Naive thymus-derived CD8-positive, alpha-beta T cell (primary cell): Measurements from ENCODE around the gene MPPED1. TPM values are rescaled to one million over a fixed set of nuclear protein-coding genes. Genes with fewer than 3 reads are reported as not detected.

Experiments
- ATAC-seq, 2 donors: fragments of 150-1000 bp; cut with Tn5 transposase in 1 of 2; sonication (Bioruptor Pico), chemical (Tn5 transposase) in 1 of 2; 1 replicate in 1 of 2; 2 replicates in 1 of 2; pipeline ENCODE4 v1.10.0; 2021; ENCODE audit warnings: mild to moderate bottlenecking in 2 of 2, moderate library complexity in 2 of 2
- POLR2A ChIA-PET: fragments of 350-600 bp; sonication (Branson Sonifier 250); formaldehyde crosslinking; loops from one replicate; lab custom pipeline; 2021; ENCODE audit warnings: antibody characterized with exemption; lab: Charles Lee
- DNase-seq, 10 donors: peaks; one replicate each; pipeline versions ENCODE4 v3.0.0 to v3.0.0-alpha.2; 2020 to 2022
- H3K27ac Mint-ChIP-seq, 10 donors: one replicate each; pipeline ENCODE4 v1.8.0; 2020 to 2022; ENCODE audit warnings: mild to moderate bottlenecking in 10 of 10, mixed read lengths in 10 of 10, moderate library complexity in 4 of 10, inconsistent platforms in 1 of 10
- H3K27me3 Mint-ChIP-seq, 5 donors: one replicate each; pipeline ENCODE4 v1.8.0; 2021 to 2022; ENCODE audit warnings: mixed read lengths in 5 of 5
- H3K36me3 Mint-ChIP-seq, 3 donors: one replicate each; pipeline ENCODE4 v1.8.0; 2020 to 2022; ENCODE audit warnings: mixed read lengths in 3 of 3, mild to moderate bottlenecking in 2 of 3, inconsistent platforms in 1 of 3
- H3K4me1 Mint-ChIP-seq, 4 donors: one replicate each; pipeline ENCODE4 v1.8.0; 2021 to 2022; ENCODE audit warnings: mixed read lengths in 4 of 4
- H3K4me3 Mint-ChIP-seq, 10 donors: one replicate each; pipeline ENCODE4 v1.8.0; 2020 to 2022; ENCODE audit warnings: mild to moderate bottlenecking in 10 of 10, mixed read lengths in 10 of 10, moderate library complexity in 6 of 10, inconsistent platforms in 1 of 10
- H3K9me3 Mint-ChIP-seq, 9 donors: one replicate each; pipeline ENCODE4 v1.8.0; 2020 to 2022; ENCODE audit warnings: mixed read lengths in 9 of 9, mild to moderate bottlenecking in 3 of 9, inconsistent platforms in 1 of 9, moderate library complexity in 1 of 9
- polyA plus RNA-seq, 3 donors: library from polyadenylated mRNA; unstranded; fragments of 300-500 nt; fragmentation: Illumina TruSeq; gene quantifications; one replicate each; pipeline ENCODE4 v1.2.3, GENCODE V29; 2021
- total RNA-seq, 8 experiments: library from RNA in 2 of 8; stranded (reverse) in 2 of 8; gene quantifications; one replicate each; pipeline ENCODE4 v1.2.3 and lab custom pipeline; 2021 to 2026

Gene MPPED1
- total and polyA plus RNA-seq, 5 experiments from 2014 or later, result 0.03 TPM; not detected in 4

GRCh38 chr22:43481568-43482317, 69.9 kb downstream of the MPPED1 start:
- peak overlapping the region; percentile 72 to 97 (median 92) for H3K27ac Mint-ChIP-seq
- ATAC-seq (peak; percentile 74 to 76), DNase-seq (peak in 9 of 10 donors; percentile 7 to 62 (median 26))
- peaks cover 8 to 28% (median 23%) of the 10 kb centered on the region in 4 donors for H3K4me1 Mint-ChIP-seq
- H3K4me3 Mint-ChIP-seq, result peak overlapping the region; percentile 66 to 84 (median 80)
- H3K36me3 Mint-ChIP-seq, result no peaks in the 10 kb centered on the region
- H3K9me3 Mint-ChIP-seq, result no peaks in the 10 kb centered on the region
- peaks cover 0 to under 1% (median under 1%) of the 10 kb centered on the region in 5 donors for H3K27me3 Mint-ChIP-seq
- POLR2A ChIA-PET, result no interaction called here

DNA sequence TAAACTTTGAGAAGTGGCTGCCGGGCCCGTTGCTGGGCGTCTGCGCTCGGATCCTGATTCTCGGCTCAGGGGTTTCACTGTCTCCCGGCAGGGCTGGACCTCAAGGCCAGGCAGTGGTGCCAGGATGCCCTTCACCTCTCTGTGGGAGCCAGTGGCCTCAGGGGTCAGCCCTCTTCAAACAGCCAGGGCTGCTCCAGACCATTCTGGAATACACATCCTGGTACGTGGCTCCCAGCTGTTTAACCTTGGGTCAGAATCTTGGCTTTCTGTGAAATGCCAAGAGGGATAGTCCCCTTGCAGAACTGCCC, 70.5 kb downstream of the MPPED1 start:
- POLR2A ChIA-PET, result no interaction called here
- ATAC-seq, result no peak
- Mint-ChIP-seq H3K27ac (peak overlapping the region in 6 of 10 donors; percentile 40 to 95 (median 87)), H3K36me3 (no peaks in the 10 kb centered on the region), H3K9me3 (no peaks in the 10 kb centered on the region), H3K4me1 (peaks cover 8 to 28% (median 23%) of the 10 kb centered on the region in 4 donors), H3K4me3 (peak overlapping the region in 8 of 10 donors; percentile 66 to 84 (median 80)), H3K27me3 (peaks cover 0 to 6% (median 5%) of the 10 kb centered on the region in 5 donors)
- DNase-seq, result peak in 1 of 10 donors; percentile 3

- Mint-ChIP-seq H3K4me3 (peak overlapping the region in 1 of 10 donors; percentile 52), H3K27ac (no peak overlapping the region), H3K9me3 (no peaks in the 10 kb centered on the region), H3K4me1 (peaks cover 8 to 26% (median 23%) of the 10 kb centered on the region in 4 donors), H3K27me3 (peaks cover 0 to 8% (median 5%) of the 10 kb centered on the region in 5 donors), H3K36me3 (no peaks in the 10 kb centered on the region)
- DNase-seq (peak in 1 of 10 donors; percentile 42), ATAC-seq (no peak)
- POLR2A ChIA-PET, result no interaction called here
Observed at GRCh38 chr22:43483266-43483665, 71.5 kb downstream of the MPPED1 start.

GRCh38 chr22:43483669-43484068, 71.9 kb downstream of the MPPED1 start:
- H3K4me1 Mint-ChIP-seq, result peaks cover 8 to 26% (median 23%) of the 10 kb centered on the region in 4 donors
- no peak for DNase-seq
- no peak overlapping the region for H3K4me3 Mint-ChIP-seq
- no peak for ATAC-seq
- no peaks in the 10 kb centered on the region for H3K36me3 Mint-ChIP-seq
- POLR2A ChIA-PET, result no interaction called here
- H3K9me3 Mint-ChIP-seq, result no peaks in the 10 kb centered on the region
- no peak overlapping the region for H3K27ac Mint-ChIP-seq
- H3K27me3 Mint-ChIP-seq, result peaks cover 0 to 10% (median 5%) of the 10 kb centered on the region in 5 donors

DNA sequence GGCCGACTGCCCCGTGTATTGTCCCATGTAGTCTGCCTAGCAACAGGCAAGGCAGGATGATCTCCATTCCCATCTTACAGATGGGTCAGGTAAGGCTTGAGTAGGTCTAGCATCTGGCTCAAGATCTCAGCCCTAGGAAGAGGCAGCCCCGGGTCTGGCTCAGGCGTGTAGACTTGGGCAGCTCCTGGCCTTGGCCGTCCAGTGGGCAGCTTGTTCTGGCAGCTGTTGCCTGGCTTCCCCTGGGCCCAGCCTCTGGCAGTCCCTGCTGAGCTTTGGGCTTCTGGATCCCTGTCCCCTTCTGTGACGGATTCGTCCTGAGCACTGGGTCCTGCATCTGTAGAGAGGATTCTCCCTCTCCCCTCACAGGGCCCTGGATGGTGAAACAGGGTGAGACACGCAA, 72.4 kb downstream of the MPPED1 start:
- H3K4me3 Mint-ChIP-seq, result no peak overlapping the region
- no peak overlapping the region for H3K27ac Mint-ChIP-seq
- DNase-seq (peak in 1 of 10 donors; percentile 46), ATAC-seq (no peak)
- no peaks in the 10 kb centered on the region for H3K36me3 Mint-ChIP-seq
- H3K4me1 Mint-ChIP-seq, result peaks cover 8 to 24% (median 22%) of the 10 kb centered on the region in 4 donors
- POLR2A ChIA-PET, result no interaction called here
- H3K27me3 Mint-ChIP-seq, result peaks cover 0 to 11% (median 5%) of the 10 kb centered on the region in 5 donors
- no peaks in the 10 kb centered on the region for H3K9me3 Mint-ChIP-seq

DNA sequence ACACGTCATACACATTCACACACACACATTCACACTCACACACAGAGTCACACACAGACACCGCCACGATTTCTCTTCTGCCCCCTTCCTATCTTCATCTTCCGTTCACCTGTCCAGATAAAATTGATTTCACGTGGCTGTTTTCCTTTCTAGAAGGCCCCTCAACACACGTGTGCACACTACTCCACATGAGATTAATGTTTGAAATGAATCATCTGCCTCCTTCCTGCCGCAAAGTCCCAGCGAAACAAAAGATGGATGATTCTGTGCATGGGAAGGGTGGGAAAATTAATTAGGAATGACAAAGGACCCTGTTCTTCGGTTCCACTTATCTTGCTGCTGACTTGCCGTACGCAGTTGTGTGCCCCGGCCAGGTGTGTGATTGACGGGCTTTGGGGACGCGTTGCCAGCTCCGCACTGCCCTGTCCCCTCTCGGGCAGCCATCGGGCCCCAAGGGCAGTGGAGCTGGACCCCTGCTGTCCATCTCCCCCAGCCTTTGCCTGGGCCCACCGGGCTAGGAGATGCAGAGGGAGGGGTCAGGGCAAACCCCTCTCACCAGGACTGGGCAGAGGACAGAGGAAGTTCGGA, 73.8 kb downstream of the MPPED1 start:
- H3K4me3 Mint-ChIP-seq, result no peak overlapping the region
- ATAC-seq, result no peak
- no peak for DNase-seq
- POLR2A ChIA-PET, result no interaction called here
- no peaks in the 10 kb centered on the region for H3K36me3 Mint-ChIP-seq
- H3K27ac Mint-ChIP-seq, result no peak overlapping the region
- H3K4me1 Mint-ChIP-seq, result peaks cover 8 to 15% (median 13%) of the 10 kb centered on the region in 4 donors
- H3K9me3 Mint-ChIP-seq, result no peaks in the 10 kb centered on the region
- peaks cover 0 to 13% (median 5%) of the 10 kb centered on the region in 5 donors for H3K27me3 Mint-ChIP-seq

GRCh38 chr22:43487311-43488030, 75.7 kb downstream of the MPPED1 start:
- H3K4me3 Mint-ChIP-seq, result no peak overlapping the region
- H3K9me3 Mint-ChIP-seq, result peaks cover 0 to 16% (median 0%) of the 10 kb centered on the region in 9 donors
- H3K27me3 Mint-ChIP-seq, result peaks cover 0 to 13% (median 6%) of the 10 kb centered on the region in 5 donors
- H3K36me3 Mint-ChIP-seq, result no peaks in the 10 kb centered on the region
- ATAC-seq (no peak), DNase-seq (peak in 1 of 10 donors; percentile 47)
- H3K27ac Mint-ChIP-seq, result peak overlapping the region in 1 of 10 donors; percentile 13
- POLR2A ChIA-PET, result no interaction called here
- H3K4me1 Mint-ChIP-seq, result no peaks in the 10 kb centered on the region

- Mint-ChIP-seq H3K9me3 (peaks cover 0 to 16% (median 0%) of the 10 kb centered on the region in 9 donors), H3K27ac (no peak overlapping the region), H3K4me3 (no peak overlapping the region), H3K36me3 (no peaks in the 10 kb centered on the region), H3K27me3 (peaks cover 0 to 19% (median 6%) of the 10 kb centered on the region in 5 donors), H3K4me1 (no peaks in the 10 kb centered on the region)
- no peak for ATAC-seq
- peak in 1 of 10 donors; percentile 16 for DNase-seq
- POLR2A ChIA-PET, result no interaction called here
Observed at GRCh38 chr22:43488031-43488866, 76.4 kb downstream of the MPPED1 start.

DNA sequence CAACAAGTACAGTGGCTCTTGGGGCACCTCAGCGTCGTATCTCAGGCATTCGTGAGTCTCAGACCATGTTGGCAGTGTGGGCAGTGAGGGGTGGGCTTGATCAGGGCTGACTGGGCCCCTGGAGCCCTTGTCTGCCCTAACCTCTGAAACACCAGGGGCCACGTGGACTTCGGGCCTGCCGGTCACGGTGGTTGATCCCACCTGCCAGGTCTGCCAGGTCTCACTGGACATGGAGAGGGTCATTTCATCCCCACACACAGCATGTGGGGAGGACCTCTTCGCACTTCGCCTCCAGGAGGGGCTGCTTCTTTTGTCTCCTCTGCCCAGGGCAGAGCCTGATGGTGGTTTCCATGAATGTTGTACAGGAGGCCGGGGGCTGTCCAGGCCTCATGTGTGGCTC, 77.1 kb downstream of the MPPED1 start:
- Mint-ChIP-seq H3K36me3 (no peaks in the 10 kb centered on the region), H3K27ac (no peak overlapping the region), H3K9me3 (peaks cover 0 to 16% (median 0%) of the 10 kb centered on the region in 9 donors), H3K4me1 (no peaks in the 10 kb centered on the region), H3K27me3 (peaks cover 0 to 25% (median 6%) of the 10 kb centered on the region in 5 donors), H3K4me3 (no peak overlapping the region)
- DNase-seq (no peak), ATAC-seq (no peak)
- POLR2A ChIA-PET, result no interaction called here

DNA sequence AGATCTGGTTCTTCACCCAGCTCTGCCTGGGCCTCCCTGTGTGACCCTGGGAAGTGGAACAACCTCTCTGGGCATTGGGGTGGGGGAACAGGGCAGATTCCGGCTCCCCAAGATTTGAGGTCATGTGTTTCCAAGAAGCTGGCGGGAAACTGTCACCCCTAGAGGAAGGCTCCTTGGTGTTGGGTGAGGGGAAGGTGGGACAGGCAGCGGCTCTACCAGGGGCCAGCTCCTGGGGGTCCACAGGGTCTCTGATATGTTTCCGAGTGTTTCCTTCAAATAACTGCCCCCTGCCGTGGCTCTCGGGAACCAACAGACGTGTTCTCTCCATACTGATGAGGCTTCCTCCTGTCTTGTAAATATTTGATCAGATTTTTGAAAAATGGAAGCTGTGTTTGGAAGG, 78.5 kb downstream of the MPPED1 start:
- ATAC-seq (no peak), DNase-seq (no peak)
- H3K4me3 Mint-ChIP-seq, result no peak overlapping the region
- H3K36me3 Mint-ChIP-seq, result no peaks in the 10 kb centered on the region
- H3K9me3 Mint-ChIP-seq, result peaks cover 0 to 16% (median 0%) of the 10 kb centered on the region in 9 donors
- no peaks in the 10 kb centered on the region for H3K4me1 Mint-ChIP-seq
- peaks cover 0 to 25% (median 6%) of the 10 kb centered on the region in 5 donors for H3K27me3 Mint-ChIP-seq
- POLR2A ChIA-PET, result no interaction called here
- no peak overlapping the region for H3K27ac Mint-ChIP-seq

GRCh38 chr22:43491177-43491576, 79.4 kb downstream of the MPPED1 start:
- no peaks in the 10 kb centered on the region for H3K36me3 Mint-ChIP-seq
- peaks cover 0 to 16% (median 0%) of the 10 kb centered on the region in 9 donors for H3K9me3 Mint-ChIP-seq
- H3K27ac Mint-ChIP-seq, result no peak overlapping the region
- POLR2A ChIA-PET, result no interaction called here
- H3K4me3 Mint-ChIP-seq, result no peak overlapping the region
- ATAC-seq, result no peak
- H3K4me1 Mint-ChIP-seq, result no peaks in the 10 kb centered on the region
- peaks cover 0 to 25% (median 6%) of the 10 kb centered on the region in 5 donors for H3K27me3 Mint-ChIP-seq
- DNase-seq, result no peak

DNA sequence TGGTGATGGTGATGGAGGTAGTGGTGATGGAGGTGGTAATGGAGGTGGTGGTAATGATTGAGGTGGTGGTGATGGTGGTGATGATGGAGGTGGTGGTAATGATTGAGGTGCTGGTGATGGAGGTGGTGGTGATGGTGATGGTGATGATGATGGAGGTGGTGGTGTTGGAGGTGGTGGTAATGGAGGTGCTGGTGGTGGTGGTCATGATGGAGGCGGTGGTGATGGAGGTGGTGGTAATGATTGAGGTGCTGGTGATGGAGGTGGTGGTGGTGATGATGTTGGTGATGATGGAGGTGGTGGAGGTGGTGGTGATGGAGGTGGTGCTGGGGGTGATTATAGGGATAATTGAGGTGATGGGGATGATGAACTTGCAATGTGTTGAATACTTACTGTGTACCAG, 79.9 kb downstream of the MPPED1 start:
- no peak overlapping the region for H3K4me3 Mint-ChIP-seq
- peaks cover 0 to 16% (median 0%) of the 10 kb centered on the region in 9 donors for H3K9me3 Mint-ChIP-seq
- POLR2A ChIA-PET, result no interaction called here
- no peak overlapping the region for H3K27ac Mint-ChIP-seq
- no peak for DNase-seq
- ATAC-seq, result no peak
- peaks cover 0 to 25% (median 6%) of the 10 kb centered on the region in 5 donors for H3K27me3 Mint-ChIP-seq
- no peaks in the 10 kb centered on the region for H3K36me3 Mint-ChIP-seq
- H3K4me1 Mint-ChIP-seq, result no peaks in the 10 kb centered on the region
